BJ (cell line): ENCODE results near the gene WWC1. TPM values are rescaled to one million over a fixed set of nuclear protein-coding genes. Genes with fewer than 3 reads are reported as not detected.

Experiments used
- CTCF ChIA-PET: fragments of 350-600 bp; formaldehyde crosslinking; extraction: SDS; loops from one replicate; lab custom pipeline; 2021; ENCODE audit warnings: antibody characterized with exemption, inconsistent platforms; lab: Yijun Ruan, JAX
- POLR2A ChIA-PET: fragments of 300-600 bp; sonication (Branson Sonifier 250); formaldehyde crosslinking; extraction: SDS; loops from one replicate; lab custom pipeline; 2021; ENCODE audit warnings: antibody characterized with exemption; lab: Charles Lee
- DNase-seq: peaks from one replicate; pipeline ENCODE4 v3.0.0-alpha.2; 2011; ENCODE audit warnings: low read depth
- H3K27me3 ChIP-seq: 2 replicates; pipeline ENCODE4 v1.6.0; 2011; ENCODE audit warnings: low read length; ENCODE audit not compliant: control insufficient read depth, insufficient read depth
- H3K36me3 ChIP-seq: 2 replicates; pipeline ENCODE4 v1.5.1; 2011; ENCODE audit warnings: low read length; ENCODE audit not compliant: control insufficient read depth, insufficient read depth
- H3K4me3 ChIP-seq: 2 replicates; pipeline ENCODE4 v1.5.1; 2011; ENCODE audit warnings: low read depth, mild to moderate bottlenecking, control low read depth, low read length
- polyA plus RNA-seq: library from polyadenylated mRNA; depleted of rRNA; stranded (reverse); fragments of >200 nt; gene quantifications from 2 replicates; pipeline ENCODE4 v1.2.3, GENCODE V29; 2011
- TF ChIP-seq, protein P1 (sequence below): IDR thresholded peaks from 2 replicates; pipeline ENCODE4 v1.5.1; 2011; ENCODE audit warnings: low read depth, mild to moderate bottlenecking, control low read depth, inconsistent platforms, low read length, moderate library complexity; ENCODE audit not compliant: insufficient read depth

Gene WWC1
- polyA plus RNA-seq, 1 experiment, result 1.4 TPM

DNA sequence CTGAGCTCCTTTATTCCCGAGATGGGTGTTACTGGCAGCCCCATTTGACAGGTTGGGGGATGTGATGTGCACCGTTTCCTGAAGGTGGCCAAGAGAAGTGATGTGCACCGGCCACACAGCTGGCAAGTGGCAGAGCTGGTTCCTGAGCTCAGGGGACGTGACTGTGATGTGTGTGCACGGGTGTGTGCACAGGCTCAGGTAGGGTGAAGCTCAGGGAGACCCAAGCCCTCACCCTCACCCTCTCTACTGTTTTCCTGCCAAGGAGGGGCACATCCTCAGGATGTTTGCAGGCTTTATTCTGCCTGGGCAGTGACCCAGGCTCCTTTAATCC, 56.6 kb downstream of the WWC1 start:
- CTCF ChIA-PET, result interaction anchor here (0.5 to 0.6 kb wide), 2 partner anchors 34 to 147 kb away, joined by 3 read pairs; no protein-coding TSS in a partner anchor

GRCh38 chr5:168350315-168350714, 58.9 kb downstream of the WWC1 start:
- TF ChIP-seq, protein P1, sequence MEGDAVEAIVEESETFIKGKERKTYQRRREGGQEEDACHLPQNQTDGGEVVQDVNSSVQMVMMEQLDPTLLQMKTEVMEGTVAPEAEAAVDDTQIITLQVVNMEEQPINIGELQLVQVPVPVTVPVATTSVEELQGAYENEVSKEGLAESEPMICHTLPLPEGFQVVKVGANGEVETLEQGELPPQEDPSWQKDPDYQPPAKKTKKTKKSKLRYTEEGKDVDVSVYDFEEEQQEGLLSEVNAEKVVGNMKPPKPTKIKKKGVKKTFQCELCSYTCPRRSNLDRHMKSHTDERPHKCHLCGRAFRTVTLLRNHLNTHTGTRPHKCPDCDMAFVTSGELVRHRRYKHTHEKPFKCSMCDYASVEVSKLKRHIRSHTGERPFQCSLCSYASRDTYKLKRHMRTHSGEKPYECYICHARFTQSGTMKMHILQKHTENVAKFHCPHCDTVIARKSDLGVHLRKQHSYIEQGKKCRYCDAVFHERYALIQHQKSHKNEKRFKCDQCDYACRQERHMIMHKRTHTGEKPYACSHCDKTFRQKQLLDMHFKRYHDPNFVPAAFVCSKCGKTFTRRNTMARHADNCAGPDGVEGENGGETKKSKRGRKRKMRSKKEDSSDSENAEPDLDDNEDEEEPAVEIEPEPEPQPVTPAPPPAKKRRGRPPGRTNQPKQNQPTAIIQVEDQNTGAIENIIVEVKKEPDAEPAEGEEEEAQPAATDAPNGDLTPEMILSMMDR, result no peak
- Histone ChIP-seq H3K4me3 (no peak overlapping the region), H3K27me3 (no peaks in the 10 kb centered on the region), H3K36me3 (no peaks in the 10 kb centered on the region)
- no peak for DNase-seq
- POLR2A ChIA-PET, result no interaction called here
- CTCF ChIA-PET, result no interaction called here

More for the DNA sequence above, 56.6 kb downstream of the WWC1 start:
- DNase-seq, result no peak
- Histone ChIP-seq H3K36me3 (no peaks in the 10 kb centered on the region), H3K27me3 (no peaks in the 10 kb centered on the region), H3K4me3 (no peak overlapping the region)
- TF ChIP-seq, protein P1, result no peak
- POLR2A ChIA-PET, result no interaction called here

GRCh38 chr5:168353216-168353957, 61.9 kb downstream of the WWC1 start:
- no peaks in the 10 kb centered on the region for H3K36me3 ChIP-seq
- H3K27me3 ChIP-seq, result no peaks in the 10 kb centered on the region
- no peak for DNase-seq
- H3K4me3 ChIP-seq, result no peak overlapping the region
- ChIA-PET CTCF (interaction anchor here (0.6 to 1.0 kb wide), 2 partner anchors 36 to 344 kb away, joined by 3 read pairs; no protein-coding TSS in a partner anchor), POLR2A (no interaction called here)
- TF ChIP-seq, protein P1, result no peak

DNA sequence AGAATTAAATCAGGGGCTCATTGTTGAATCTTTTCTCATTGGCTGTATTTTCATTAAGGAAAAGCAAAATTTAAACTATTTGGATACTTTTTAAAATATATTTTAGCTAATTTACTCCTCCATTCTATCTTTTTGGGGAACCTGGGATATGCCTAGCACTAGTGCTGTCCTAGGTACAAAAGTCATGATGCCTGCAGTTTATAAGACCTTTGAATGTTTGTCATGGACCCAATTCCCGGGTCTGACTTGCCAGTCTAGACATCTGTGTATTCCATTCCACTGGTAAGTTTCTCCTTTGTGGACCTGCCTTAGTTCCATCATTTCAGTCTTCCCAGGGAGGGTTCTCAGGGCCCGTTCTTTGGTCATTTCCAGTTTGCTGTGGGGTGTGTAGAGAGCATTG, 63.0 kb downstream of the WWC1 start:
- TF ChIP-seq, protein P1, result no peak
- POLR2A ChIA-PET, result no interaction called here
- no peak for DNase-seq
- Histone ChIP-seq H3K36me3 (no peaks in the 10 kb centered on the region), H3K27me3 (no peaks in the 10 kb centered on the region), H3K4me3 (no peak overlapping the region)
- CTCF ChIA-PET, result interaction anchor here (0.6 to 1.0 kb wide), 3 partner anchors 30 to 343 kb away, joined by 3 read pairs; no protein-coding TSS in a partner anchor

- no peaks in the 10 kb centered on the region for H3K27me3 ChIP-seq
- POLR2A ChIA-PET, result no interaction called here
- no peaks in the 10 kb centered on the region for H3K36me3 ChIP-seq
- no peak for DNase-seq
- TF ChIP-seq, protein P1, result no peak
- CTCF ChIA-PET, result interaction anchor here (1.5 kb wide), 1 partner anchor 9 kb away, joined by 3 read pairs; no protein-coding TSS in a partner anchor
- H3K4me3 ChIP-seq, result no peak overlapping the region
Measured at GRCh38 chr5:168356171-168356570, 64.7 kb downstream of the WWC1 start.
